Measurements from ENCODE around the gene TMEM238L. TPM values are rescaled to one million over a fixed set of nuclear protein-coding genes. Genes with fewer than 3 reads are reported as not detected.

The TMEM238L gene
- total and polyA plus RNA-seq, 9 of the 15 experiments (the other 6 are each of a cell fraction or from before 2014, with no cell fraction given) = not detected

DNA sequence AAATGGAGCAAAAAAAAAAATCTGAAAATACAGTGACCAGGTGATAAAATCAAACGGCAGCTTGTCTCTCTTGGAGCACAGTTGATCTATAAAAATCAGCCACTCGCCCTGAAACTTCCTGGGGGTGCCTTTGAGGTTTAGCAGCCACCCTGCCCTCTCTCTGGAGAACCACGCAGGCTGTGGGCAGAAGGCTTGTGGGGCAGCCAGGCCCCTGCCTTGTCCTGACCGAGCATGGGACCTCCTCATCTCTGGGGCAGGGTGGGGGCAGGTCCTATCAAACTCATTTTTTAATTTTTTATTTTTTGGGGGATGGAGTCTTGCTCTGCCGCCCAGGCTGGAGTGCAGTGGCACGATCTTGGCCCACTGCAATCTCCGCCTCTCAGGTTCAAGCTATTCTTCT lies 5.0 kb downstream of the TMEM238L start (continued):
- TF ChIP-seq ZFX (CRISPR knock-in tag; IDR thresholded peaks at IDR 0.05) = no peak

DNA sequence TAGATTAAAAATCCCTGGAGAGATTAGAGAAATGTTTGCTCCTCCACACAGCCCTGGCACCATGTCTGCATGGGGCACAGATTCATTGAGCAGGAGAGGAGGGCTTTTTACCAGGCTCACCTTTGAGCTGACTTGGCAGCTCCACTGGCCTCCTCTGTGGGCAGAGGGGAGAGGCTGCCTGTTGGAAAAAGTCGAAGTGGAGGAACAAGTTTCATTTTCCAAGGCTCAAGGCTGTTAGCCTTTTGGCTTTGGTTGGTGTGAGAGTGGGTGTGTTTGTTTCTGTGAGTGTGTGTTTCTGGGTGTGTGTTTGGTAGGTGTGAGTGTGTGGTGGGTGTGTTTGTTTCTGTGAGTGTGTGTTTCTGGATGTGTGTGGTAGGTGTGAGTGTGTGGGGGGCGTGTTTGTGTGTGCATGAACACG lies 5.6 kb downstream of the TMEM238L start:
- Histone ChIP-seq H3K27me3 (ENCODE audit: control insufficient read depth in 2 of 2, insufficient read depth in 2 of 2, low read length in 2 of 2) (peaks cover 0 to 9% of the 10 kb centered on the region in 2 experiments; a peak in 2 of 5 replicates), H3K9ac (ENCODE audit: insufficient read depth in 1 of 2, low read depth in 2 of 2, low read length in 2 of 2) (no peak overlapping the region), H3K4me2 (ENCODE audit: insufficient read depth, low read length) (no peak overlapping the region), H3K27ac (ENCODE audit: extremely low read depth, low read depth, low read length) (no peak overlapping the region), H3K36me3 (ENCODE audit: control insufficient read depth, insufficient read depth, low read length) (no peaks in the 10 kb centered on the region), H3K9me1 (ENCODE audit: control insufficient read depth, insufficient read depth, low read length) (no peaks in the 10 kb centered on the region), H3K9me3 (replicated peaks; ENCODE audit: control insufficient read depth, insufficient read depth, low read depth, low read length) (no peaks in the 10 kb centered on the region), H3K4me3 (no peak overlapping the region), H3K79me2 (ENCODE audit: control insufficient read depth, insufficient read depth, low read length) (no peaks in the 10 kb centered on the region), H3K4me1 (replicated peaks in 1 of 2; ENCODE audit: control insufficient read depth in 2 of 2, insufficient read depth in 2 of 2, low read length in 2 of 2) (no peaks in the 10 kb centered on the region), H2AFZ (ENCODE audit: low read depth, low read length) (no peak overlapping the region), H4K20me1 (replicated peaks; ENCODE audit: control insufficient read depth, insufficient read depth, low read length) (no peaks in the 10 kb centered on the region)
- intact Hi-C loops (cut with micrococcal nuclease) = no loop called here
- no peak for FAIRE-seq
- 0% methylated on average over 3 of the region's 3 CpGs for WGBS (ENCODE audit: insufficient coverage, low coverage, missing lambda C conversion rate)
- ChIA-PET CTCF (ENCODE audit: low intra/inter-chr PET ratio) (no interaction called here), POLR2A (no interaction called here)
- no peak for ATAC-seq
- no peak for DNase-seq (ENCODE audit: extremely low read depth in 1 of 4, low spot score in 3 of 4)
- in situ Hi-C loops (cut with MboI) = no loop called here
- no TSS peak for BruUV-seq (replicated peaks)
- TF ChIP-seq BHLHE40 (IDR thresholded peaks at IDR 0.05; ENCODE audit: low read length) = no peak
- TF ChIP-seq, protein P1, sequence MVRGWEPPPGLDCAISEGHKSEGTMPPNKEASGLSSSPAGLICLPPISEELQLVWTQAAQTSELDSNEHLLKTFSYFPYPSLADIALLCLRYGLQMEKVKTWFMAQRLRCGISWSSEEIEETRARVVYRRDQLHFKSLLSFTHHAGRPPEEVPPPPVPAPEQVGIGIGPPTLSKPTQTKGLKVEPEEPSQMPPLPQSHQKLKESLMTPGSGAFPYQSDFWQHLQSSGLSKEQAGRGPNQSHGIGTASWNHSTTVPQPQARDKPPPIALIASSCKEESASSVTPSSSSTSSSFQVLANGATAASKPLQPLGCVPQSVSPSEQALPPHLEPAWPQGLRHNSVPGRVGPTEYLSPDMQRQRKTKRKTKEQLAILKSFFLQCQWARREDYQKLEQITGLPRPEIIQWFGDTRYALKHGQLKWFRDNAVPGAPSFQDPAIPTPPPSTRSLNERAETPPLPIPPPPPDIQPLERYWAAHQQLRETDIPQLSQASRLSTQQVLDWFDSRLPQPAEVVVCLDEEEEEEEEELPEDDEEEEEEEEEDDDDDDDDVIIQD (CRISPR knock-in tag; IDR thresholded peaks at IDR 0.05) = no peak
- no peak for TF ChIP-seq JUNB (CRISPR knock-in tag; conservative IDR thresholded peaks at IDR 0.05)
- TF ChIP-seq, protein P2, sequence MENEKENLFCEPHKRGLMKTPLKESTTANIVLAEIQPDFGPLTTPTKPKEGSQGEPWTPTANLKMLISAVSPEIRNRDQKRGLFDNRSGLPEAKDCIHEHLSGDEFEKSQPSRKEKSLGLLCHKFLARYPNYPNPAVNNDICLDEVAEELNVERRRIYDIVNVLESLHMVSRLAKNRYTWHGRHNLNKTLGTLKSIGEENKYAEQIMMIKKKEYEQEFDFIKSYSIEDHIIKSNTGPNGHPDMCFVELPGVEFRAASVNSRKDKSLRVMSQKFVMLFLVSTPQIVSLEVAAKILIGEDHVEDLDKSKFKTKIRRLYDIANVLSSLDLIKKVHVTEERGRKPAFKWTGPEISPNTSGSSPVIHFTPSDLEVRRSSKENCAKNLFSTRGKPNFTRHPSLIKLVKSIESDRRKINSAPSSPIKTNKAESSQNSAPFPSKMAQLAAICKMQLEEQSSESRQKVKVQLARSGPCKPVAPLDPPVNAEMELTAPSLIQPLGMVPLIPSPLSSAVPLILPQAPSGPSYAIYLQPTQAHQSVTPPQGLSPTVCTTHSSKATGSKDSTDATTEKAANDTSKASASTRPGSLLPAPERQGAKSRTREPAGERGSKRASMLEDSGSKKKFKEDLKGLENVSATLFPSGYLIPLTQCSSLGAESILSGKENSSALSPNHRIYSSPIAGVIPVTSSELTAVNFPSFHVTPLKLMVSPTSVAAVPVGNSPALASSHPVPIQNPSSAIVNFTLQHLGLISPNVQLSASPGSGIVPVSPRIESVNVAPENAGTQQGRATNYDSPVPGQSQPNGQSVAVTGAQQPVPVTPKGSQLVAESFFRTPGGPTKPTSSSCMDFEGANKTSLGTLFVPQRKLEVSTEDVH (IDR thresholded peaks at IDR 0.05; ENCODE audit: low read depth, partially characterized antibody) = no peak
- no peak for TF ChIP-seq CBX3 (IDR thresholded peaks at IDR 0.05; ENCODE audit: borderline replicate concordance in 1 of 2, low read length in 2 of 2)
- no peak for TF ChIP-seq HNRNPK (IDR thresholded peaks at IDR 0.05; ENCODE audit: low read depth, low read length, poor library complexity, severe bottlenecking)
- TF ChIP-seq ESRRA (IDR thresholded peaks at IDR 0.05; ENCODE audit: borderline replicate concordance, low read depth) = no peak
- no peak for TF ChIP-seq MAFF (IDR thresholded peaks at IDR 0.05; ENCODE audit: low read length)
- TF ChIP-seq, protein P3, sequence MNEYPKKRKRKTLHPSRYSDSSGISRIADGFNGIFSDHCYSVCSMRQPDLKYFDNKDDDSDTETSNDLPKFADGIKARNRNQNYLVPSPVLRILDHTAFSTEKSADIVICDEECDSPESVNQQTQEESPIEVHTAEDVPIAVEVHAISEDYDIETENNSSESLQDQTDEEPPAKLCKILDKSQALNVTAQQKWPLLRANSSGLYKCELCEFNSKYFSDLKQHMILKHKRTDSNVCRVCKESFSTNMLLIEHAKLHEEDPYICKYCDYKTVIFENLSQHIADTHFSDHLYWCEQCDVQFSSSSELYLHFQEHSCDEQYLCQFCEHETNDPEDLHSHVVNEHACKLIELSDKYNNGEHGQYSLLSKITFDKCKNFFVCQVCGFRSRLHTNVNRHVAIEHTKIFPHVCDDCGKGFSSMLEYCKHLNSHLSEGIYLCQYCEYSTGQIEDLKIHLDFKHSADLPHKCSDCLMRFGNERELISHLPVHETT (CRISPR knock-in tag; conservative IDR thresholded peaks at IDR 0.05 in 1 of 2, IDR thresholded peaks at IDR 0.05 in 1 of 2) = no peak
- TF ChIP-seq, protein P4, sequence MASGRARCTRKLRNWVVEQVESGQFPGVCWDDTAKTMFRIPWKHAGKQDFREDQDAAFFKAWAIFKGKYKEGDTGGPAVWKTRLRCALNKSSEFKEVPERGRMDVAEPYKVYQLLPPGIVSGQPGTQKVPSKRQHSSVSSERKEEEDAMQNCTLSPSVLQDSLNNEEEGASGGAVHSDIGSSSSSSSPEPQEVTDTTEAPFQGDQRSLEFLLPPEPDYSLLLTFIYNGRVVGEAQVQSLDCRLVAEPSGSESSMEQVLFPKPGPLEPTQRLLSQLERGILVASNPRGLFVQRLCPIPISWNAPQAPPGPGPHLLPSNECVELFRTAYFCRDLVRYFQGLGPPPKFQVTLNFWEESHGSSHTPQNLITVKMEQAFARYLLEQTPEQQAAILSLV (tag; IDR thresholded peaks at IDR 0.05) = no peak
- no peak for TF ChIP-seq ZNF76 (CRISPR knock-in tag; IDR thresholded peaks at IDR 0.05; ENCODE audit: borderline replicate concordance)
- no peak for TF ChIP-seq EGR1 (conservative IDR thresholded peaks at IDR 0.05)
- no peak for TF ChIP-seq GABPB1 (CRISPR knock-in tag; IDR thresholded peaks at IDR 0.05)

Measured in K562 (cell line).